DMS53 (cell line): ENCODE results near the gene BANF2.
"Not testable (repeated sequence)": the region's sequence is repeated elsewhere in the genome, so short reads cannot be mapped to it uniquely, and the experiment has no call there.

ENCODE experiments used
- DNase-seq: peaks from one replicate; lab custom pipeline; 2025; lab: John Stamatoyannopoulos, UW

The BANF2 gene

GRCh38 chr20:17699931-17700351, at the start of gene BANF2:
Gene BANF2 (plus strand): TSS chr20:17699966. CDS start chr20:17725026, 25,060 bp downstream.
- peak; percentile 84 for DNase-seq

GRCh38 chr20:17650301-17651128, 49.3 kb upstream of the BANF2 start:
- DNase-seq, result no peak

DNA sequence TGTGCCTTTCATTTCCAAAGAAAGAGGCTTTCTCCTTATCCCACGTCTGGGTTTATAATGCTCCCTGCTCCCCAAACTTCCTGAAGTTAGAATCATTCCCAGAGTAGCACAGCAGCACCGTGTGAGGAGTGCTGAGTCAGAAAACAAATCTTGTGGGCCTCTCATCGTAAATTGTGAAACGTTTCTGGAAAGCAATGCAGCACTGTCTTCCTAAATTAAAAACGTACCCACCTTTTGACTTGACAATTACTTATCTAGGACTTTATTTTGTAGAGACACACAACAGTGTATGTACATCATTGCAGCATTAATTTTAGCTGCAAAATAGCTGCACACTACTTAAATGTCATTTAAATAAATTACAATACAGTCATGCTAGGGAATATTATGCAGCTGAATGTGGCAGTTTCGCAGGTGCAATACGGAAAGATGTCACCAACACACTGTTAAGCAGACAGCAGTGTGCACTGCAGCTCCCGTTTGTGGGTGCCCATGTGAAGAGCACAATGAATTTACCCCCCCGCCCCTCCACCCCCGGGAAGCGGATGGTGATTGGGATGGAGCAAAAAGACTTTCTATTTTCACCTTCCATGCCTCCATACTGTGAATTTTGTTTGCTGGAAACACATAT, 48.5 kb upstream of the BANF2 start:
- no peak for DNase-seq

- DNase-seq, result peak; percentile 60
Observed at GRCh38 chr20:17651760-17652388, 47.9 kb upstream of the BANF2 start.

GRCh38 chr20:17652411-17652810, 47.4 kb upstream of the BANF2 start:
- no peak for DNase-seq

- no peak for DNase-seq
Observed at GRCh38 chr20:17653835-17654648, 45.7 kb upstream of the BANF2 start.

GRCh38 chr20:17654649-17655285, 45.0 kb upstream of the BANF2 start:
- DNase-seq, result peak; percentile 49

- DNase-seq, result no peak
Observed at GRCh38 chr20:17655286-17655651, 44.5 kb upstream of the BANF2 start.

DNA sequence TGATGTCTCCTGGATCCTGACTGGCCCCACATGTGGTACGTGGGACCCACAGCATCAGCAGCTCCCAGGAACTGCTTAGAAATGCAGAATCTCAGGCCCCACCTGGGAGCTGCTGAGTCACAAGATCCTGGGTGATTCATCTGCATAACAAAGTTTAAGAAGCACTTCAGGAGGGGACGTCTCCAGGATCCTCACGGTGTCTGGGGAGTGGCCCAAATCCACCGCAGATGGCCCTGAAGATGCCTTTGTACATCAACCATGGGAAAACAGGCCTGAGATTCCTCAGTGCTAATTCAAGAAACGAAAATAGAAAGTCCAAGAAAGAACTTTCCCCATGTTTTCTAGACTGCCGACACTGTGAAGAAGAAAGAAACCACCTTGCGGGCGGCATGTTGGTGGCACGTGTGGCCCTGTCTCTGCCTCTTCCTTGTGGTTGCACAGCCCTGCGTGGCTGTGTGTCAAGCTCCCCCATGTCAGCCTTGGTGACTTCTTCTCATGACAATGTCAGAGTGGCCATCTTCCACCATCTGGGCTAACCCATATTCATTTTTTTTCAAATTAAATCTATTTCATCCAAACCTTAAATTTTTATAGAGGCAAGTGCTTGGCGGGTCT, 43.8 kb upstream of the BANF2 start:
- DNase-seq, result no peak

DNA sequence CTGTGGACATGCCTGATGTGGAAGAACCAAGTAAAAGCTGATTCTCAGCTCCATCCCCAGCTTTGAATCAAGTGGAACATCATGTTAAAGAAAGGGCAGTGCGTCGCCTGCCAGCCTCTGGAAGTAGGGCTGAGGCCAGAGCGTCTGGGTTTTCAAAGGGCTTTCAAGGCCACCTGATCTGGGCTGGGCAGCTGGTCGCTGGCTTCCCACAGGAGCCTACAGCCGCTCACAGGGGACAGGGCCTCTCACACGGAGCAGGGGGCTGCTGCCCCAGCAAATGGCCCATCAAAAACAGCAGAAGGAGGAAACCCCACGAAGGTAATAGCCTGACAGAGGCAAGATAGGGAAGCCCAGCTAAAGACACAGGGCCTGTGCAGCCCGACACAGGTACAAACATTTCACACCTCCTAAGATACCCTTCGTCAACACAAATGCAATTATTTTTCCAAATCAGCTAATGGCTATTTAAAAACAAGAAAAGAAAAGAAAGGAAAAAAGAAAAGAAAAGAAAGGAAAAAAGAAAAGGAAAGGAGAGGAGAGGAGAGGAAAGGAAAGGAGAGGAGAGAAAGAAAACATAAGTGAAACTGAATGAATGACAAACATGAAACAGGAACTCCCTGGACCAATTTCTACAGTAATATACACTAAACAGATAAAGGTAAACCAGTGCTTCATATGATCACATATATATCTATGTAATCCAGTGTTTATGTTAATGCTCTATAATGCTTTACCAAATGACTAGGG, 42.5 kb upstream of the BANF2 start:
- no peak for DNase-seq

- no peak for DNase-seq
Observed at GRCh38 chr20:17657898-17658647, 41.7 kb upstream of the BANF2 start.

GRCh38 chr20:17658648-17658993, 41.1 kb upstream of the BANF2 start:
- DNase-seq, result no peak

GRCh38 chr20:17659344-17659743, 40.4 kb upstream of the BANF2 start:
- DNase-seq, result not testable (repeated sequence)

- DNase-seq, result no peak
Observed at GRCh38 chr20:17659801-17660200, 40.0 kb upstream of the BANF2 start.

- no peak for DNase-seq
Observed at GRCh38 chr20:17660667-17661066, 39.1 kb upstream of the BANF2 start.

DNA sequence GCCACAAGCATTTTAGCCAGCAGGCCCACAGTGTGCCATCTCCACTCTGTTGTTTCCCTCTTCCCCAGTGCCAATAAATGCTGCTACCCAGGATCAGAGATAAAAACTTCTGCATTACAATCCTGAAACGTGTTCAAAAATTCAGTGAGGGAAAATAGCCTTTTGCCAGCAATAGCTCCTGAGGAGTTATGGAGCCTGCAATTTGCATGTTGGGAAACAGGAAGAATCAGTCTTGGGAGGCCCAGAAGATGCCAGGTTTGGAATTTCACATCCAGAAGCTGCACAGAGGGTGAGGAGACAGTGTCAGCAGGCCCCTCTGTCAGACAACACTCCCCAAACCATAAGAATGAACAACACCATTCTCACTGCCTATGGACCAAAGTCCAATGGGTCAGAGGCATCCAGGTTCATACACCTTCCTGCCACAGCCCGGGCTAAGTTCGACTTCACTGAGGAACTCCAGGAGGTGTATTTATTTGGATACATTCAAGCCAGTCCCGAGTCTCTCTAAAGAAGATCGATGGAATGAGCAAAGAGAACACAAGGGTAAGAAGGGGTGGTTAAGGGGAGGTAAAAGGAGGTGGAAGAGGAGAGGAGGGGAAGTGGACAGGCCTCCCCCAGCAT, 38.5 kb upstream of the BANF2 start:
- no peak for DNase-seq

DNA sequence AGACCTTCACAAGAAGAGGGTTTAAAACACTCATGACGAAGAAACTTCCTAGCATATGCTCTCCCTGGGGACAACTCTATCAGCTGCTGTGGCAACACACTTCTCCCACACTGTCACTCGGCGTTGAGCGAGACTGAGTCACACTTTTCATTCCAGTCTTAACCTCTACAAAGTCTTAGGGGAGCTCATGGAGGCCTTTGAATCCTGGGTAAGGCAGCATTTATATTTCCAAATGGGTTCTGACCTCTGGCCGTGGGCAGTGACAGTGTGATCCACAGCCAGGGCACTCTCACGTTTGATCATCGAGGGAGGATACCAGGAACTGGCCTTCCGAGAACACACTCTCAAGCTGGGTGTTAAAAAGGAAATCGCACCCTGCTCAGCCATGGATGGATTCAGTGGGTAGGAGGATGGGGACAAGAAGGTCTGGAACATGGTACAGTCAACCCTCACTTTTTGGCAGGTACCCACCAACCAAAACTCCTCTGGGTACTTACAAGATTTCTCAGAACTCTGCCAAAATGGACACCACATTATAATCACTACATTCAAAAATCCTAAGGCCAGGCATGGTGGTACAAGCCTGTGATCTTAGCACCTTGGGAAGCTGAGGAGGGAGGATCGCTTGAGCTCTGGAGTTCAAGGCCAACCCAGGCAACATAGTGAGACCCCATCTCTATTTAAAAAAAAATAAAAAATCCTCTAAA, 37.3 kb upstream of the BANF2 start:
- no peak for DNase-seq

- no peak for DNase-seq
Observed at GRCh38 chr20:17663040-17663399, 36.7 kb upstream of the BANF2 start.

DNA sequence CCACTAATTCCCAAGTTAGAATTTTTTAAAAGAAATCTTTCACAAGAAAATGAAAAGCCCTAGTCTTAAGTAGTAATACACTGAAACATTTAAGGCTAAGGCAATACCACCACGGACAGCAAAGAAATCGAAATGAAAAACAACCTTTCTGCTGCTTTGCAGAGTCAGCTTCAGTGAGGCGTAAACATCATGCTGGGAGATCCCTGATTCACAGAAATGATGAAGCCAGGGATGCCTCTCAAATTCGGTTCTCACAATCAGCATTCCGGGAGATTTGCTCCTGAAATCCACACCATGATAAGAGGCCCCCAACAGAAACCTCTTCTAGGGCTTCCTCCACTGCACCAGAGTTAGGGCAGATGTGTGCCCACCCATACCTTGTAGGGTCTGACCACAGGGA, 36.3 kb upstream of the BANF2 start:
- DNase-seq, result no peak
